GM12891 (cell line): ENCODE data around the gene VCAN.

ENCODE experiments used
- POLR2A ChIP-seq: IDR thresholded peaks from 2 replicates; pipeline ENCODE4 v1.6.1; 2011; ENCODE audit warnings: low read depth, low read length, control low read depth
- POLR2AphosphoS5 ChIP-seq: IDR thresholded peaks from 2 replicates; pipeline ENCODE4 v1.6.1; 2011; ENCODE audit warnings: low read depth, low read length, control low read depth
- POU2F2 ChIP-seq: IDR thresholded peaks from 2 replicates; pipeline ENCODE4 v1.6.1; 2011; ENCODE audit warnings: low read depth, mild to moderate bottlenecking, control low read depth, low read length, moderate library complexity
- SPI1 ChIP-seq: IDR thresholded peaks from 2 replicates; pipeline ENCODE4 v1.6.1; 2011; ENCODE audit warnings: low read depth, low read length, control low read depth
- TAF1 ChIP-seq: IDR thresholded peaks from 2 replicates; pipeline ENCODE4 v1.6.1; 2011; ENCODE audit warnings: low read depth, low read length, control low read depth

DNA sequence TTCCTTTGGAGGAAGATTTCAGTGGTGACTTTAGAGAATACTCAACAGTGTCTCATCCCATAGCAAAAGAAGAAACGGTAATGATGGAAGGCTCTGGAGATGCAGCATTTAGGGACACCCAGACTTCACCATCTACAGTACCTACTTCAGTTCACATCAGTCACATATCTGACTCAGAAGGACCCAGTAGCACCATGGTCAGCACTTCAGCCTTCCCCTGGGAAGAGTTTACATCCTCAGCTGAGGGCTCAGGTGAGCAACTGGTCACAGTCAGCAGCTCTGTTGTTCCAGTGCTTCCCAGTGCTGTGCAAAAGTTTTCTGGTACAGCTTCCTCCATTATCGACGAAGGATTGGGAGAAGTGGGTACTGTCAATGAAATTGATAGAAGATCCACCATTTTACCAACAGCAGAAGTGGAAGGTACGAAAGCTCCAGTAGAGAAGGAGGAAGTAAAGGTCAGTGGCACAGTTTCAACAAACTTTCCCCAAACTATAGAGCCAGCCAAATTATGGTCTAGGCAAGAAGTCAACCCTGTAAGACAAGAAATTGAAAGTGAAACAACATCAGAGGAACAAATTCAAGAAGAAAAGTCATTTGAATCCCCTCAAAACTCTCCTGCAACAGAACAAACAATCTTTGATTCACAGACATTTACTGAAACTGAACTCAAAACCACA, 67.4 kb downstream of the VCAN start:
- TF ChIP-seq POLR2A: no peak
- TF ChIP-seq POLR2AphosphoS5: no peak
- TF ChIP-seq TAF1: no peak
- no peak for TF ChIP-seq SPI1
- no peak for TF ChIP-seq POU2F2
